ENCODE data around the gene IL18. TPM values are rescaled to one million over a fixed set of nuclear protein-coding genes. Genes with fewer than 3 reads are reported as not detected.

Gene IL18
- total RNA-seq: 1 to 10 TPM; 4.0 to 8.8 TPM

DNA sequence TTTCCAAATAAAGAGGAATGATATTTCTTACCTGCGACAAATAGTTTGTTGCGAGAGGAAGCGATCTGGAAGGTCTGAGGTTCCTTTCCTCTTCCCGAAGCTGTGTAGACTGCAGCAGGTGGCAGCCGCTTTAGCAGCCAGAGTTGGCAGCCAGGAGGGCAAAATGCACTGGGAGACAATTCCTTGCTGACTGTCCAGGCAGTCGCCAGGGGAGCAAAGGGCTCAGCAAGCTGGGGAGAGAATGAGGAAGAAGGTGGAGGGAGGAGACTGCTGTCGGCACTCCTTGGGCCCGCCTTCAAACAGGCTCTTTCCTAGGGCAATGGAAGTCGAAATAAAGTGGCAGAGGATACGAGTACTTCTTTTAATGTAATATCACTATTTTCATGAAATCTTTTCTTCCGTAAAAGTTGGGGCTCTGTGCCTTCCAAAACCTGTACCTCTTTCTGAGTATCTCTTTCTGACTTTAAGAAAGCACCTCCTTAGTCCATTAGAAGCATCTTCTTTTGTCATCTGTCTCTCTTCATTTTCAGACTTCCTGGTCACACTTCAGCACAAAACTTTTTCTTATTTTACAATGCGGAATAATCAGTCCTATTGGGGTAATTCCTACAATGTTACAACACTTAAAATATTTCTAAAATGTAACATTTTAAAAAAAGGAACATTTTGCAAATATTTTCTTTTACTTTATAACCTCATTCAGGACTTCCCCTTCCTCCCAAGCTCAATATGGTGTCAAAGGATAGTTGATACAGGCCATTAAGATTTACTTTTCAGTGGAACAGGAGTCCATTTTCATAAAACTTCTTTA lies at the start of gene IL18:
IL18 (minus strand) TSS at position 220 of the 811 bp plus-strand sequence. CDS start 9,041 bp downstream, outside the sequence.
- H3K27me3 ChIP-seq (replicated peaks; ENCODE audit: insufficient read depth): no peaks in the 10 kb centered on the region
- H3K4me1 ChIP-seq (replicated peaks): no peaks in the 10 kb centered on the region
- TF ChIP-seq, protein P1, sequence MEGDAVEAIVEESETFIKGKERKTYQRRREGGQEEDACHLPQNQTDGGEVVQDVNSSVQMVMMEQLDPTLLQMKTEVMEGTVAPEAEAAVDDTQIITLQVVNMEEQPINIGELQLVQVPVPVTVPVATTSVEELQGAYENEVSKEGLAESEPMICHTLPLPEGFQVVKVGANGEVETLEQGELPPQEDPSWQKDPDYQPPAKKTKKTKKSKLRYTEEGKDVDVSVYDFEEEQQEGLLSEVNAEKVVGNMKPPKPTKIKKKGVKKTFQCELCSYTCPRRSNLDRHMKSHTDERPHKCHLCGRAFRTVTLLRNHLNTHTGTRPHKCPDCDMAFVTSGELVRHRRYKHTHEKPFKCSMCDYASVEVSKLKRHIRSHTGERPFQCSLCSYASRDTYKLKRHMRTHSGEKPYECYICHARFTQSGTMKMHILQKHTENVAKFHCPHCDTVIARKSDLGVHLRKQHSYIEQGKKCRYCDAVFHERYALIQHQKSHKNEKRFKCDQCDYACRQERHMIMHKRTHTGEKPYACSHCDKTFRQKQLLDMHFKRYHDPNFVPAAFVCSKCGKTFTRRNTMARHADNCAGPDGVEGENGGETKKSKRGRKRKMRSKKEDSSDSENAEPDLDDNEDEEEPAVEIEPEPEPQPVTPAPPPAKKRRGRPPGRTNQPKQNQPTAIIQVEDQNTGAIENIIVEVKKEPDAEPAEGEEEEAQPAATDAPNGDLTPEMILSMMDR (IDR thresholded peaks at IDR 0.05): no peak
- TF ChIP-seq POLR2A (IDR thresholded peaks at IDR 0.05) (peak; percentile 30), POLR2AphosphoS5 (IDR thresholded peaks at IDR 0.05) (no peak)
- no peak for DNase-seq (ENCODE audit: low spot score)
- no peaks in the 10 kb centered on the region for H3K36me3 ChIP-seq
- no peak within 1 kb of the TSS for H3K27ac ChIP-seq
- intact Hi-C loops (cut with DNase I): no loop called here
- no peak within 1 kb of the TSS for H3K4me3 ChIP-seq
- no peaks in the 10 kb centered on the region for H3K9me3 ChIP-seq
- WGBS: 63% methylated on average over 12 of the region's 12 CpGs

DNA sequence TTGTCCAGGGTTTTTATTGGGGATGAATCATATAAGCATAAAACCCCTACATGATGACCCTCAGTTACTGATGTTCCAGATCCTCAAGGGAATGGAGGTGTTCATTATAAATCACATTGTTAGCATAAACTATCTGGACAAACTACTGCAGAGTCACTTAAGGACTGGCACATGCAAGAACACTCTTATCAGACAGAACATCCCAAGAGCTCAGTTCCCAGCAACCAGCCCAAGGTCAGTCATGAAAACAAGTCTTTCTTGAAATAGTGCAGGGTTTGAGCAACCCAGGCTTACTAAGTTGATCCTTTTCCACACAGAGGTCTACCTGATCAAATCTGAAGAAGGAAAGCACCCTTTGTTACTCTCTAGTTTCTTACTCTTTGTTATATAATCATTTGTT lies 48.8 kb upstream of the IL18 start:
- H3K4me3 ChIP-seq: no peak overlapping the region
- no peak for DNase-seq (ENCODE audit: low spot score)
- H3K27ac ChIP-seq: no peak overlapping the region
- H3K27me3 ChIP-seq (replicated peaks; ENCODE audit: insufficient read depth): no peaks in the 10 kb centered on the region
- no peaks in the 10 kb centered on the region for H3K4me1 ChIP-seq (replicated peaks)
- no peaks in the 10 kb centered on the region for H3K9me3 ChIP-seq
- no peaks in the 10 kb centered on the region for H3K36me3 ChIP-seq
- no peak for TF ChIP-seq POLR2AphosphoS5 (IDR thresholded peaks at IDR 0.05)
- TF ChIP-seq, protein P1 (IDR thresholded peaks at IDR 0.05): no peak
- no peak for TF ChIP-seq POLR2A (IDR thresholded peaks at IDR 0.05)
- intact Hi-C loops (cut with DNase I): no loop called here

DNA sequence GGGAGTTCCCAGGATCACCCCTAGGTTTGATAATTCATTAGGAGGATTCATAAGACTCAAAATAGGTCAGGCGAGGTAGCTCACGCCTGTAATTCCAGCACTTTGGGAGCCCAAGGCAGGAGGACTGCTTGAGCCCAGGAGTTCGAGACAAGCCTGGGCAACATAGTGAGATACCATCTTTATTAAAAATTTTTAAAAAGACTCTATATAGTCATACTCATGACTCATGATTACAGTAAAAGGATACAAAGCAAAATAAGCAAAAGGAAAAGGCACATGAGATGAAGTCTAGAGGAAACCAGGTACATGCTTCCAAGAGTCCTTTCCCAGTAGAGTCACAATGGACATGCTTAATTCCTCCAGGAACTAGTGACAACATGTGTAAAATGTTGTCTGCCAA lies 48.4 kb upstream of the IL18 start:
- intact Hi-C loops (cut with DNase I): no loop called here
- Histone ChIP-seq H3K4me3 (no peak overlapping the region), H3K9me3 (no peaks in the 10 kb centered on the region), H3K27ac (no peak overlapping the region), H3K27me3 (replicated peaks; ENCODE audit: insufficient read depth) (no peaks in the 10 kb centered on the region), H3K36me3 (no peaks in the 10 kb centered on the region), H3K4me1 (replicated peaks) (no peaks in the 10 kb centered on the region)
- 74% methylated on average over 3 of the region's 3 CpGs for WGBS
- no peak for DNase-seq (ENCODE audit: low spot score)
- TF ChIP-seq POLR2AphosphoS5 (IDR thresholded peaks at IDR 0.05): no peak
- TF ChIP-seq, protein P1 (IDR thresholded peaks at IDR 0.05): no peak
- TF ChIP-seq POLR2A (IDR thresholded peaks at IDR 0.05): no peak

DNA sequence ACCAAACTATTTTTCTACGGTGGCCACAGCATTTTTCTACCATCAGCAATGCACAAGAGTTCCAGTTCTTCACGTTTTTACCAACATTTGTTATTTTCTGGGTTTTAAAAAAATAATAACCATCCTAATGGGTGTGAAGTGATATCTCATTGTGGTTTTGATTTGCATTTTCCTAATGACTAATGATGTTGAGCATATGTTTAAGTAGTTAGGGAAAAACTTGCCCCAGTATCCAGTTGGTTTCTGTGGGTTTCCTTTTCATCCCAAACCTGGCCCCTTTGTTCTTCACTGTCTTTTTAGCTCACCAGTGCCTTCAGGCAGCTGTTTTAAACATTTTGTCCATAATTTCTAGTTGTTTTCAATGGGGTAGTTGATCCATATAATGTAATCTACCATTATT lies 47.6 kb upstream of the IL18 start:
- Histone ChIP-seq H3K27ac (no peak overlapping the region), H3K9me3 (no peaks in the 10 kb centered on the region), H3K4me3 (no peak overlapping the region), H3K36me3 (no peaks in the 10 kb centered on the region), H3K4me1 (replicated peaks) (no peaks in the 10 kb centered on the region), H3K27me3 (replicated peaks; ENCODE audit: insufficient read depth) (no peaks in the 10 kb centered on the region)
- no peak for DNase-seq (ENCODE audit: low spot score)
- intact Hi-C loops (cut with DNase I): no loop called here
- TF ChIP-seq, protein P1 (IDR thresholded peaks at IDR 0.05): no peak
- TF ChIP-seq POLR2AphosphoS5 (IDR thresholded peaks at IDR 0.05): no peak
- WGBS: 62% methylated on average over 2 of the region's 2 CpGs

DNA sequence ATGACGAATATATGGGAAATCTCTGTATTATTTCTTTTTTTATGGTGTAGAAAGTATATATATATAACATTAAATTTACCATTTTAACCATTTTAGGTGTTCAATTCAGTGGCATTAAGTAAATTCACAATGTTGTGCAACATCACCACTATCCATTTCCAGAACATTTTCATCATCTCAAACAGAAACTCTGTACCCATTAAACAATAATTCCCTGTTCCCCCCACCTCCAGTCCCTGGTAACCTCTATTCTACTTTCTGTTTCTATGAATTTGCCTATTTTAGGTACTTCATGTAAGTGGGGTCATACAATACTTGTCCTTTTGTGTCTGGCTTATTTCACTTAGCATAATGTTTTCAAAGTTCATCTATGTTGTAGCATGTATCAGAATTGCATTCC lies 47.0 kb upstream of the IL18 start:
- DNase-seq (ENCODE audit: low spot score): no peak
- Histone ChIP-seq H3K27me3 (replicated peaks; ENCODE audit: insufficient read depth) (no peaks in the 10 kb centered on the region), H3K9me3 (no peaks in the 10 kb centered on the region), H3K4me1 (replicated peaks) (no peaks in the 10 kb centered on the region), H3K4me3 (no peak overlapping the region), H3K36me3 (no peaks in the 10 kb centered on the region), H3K27ac (no peak overlapping the region)
- no peak for TF ChIP-seq POLR2AphosphoS5 (IDR thresholded peaks at IDR 0.05)
- WGBS: 83% methylated on average over 1 of the region's 1 CpG
- intact Hi-C loops (cut with DNase I): no loop called here
